Endothelial cell of umbilical vein (primary cell): ENCODE results near the gene TLNRD1.

Source experiments
- EZH2 ChIP-seq: IDR thresholded peaks from 2 replicates; pipeline ENCODE4 v1.6.1; 2012; ENCODE audit warnings: borderline replicate concordance, low read depth, mild to moderate bottlenecking, moderate library complexity, low read length, inconsistent platforms; ENCODE audit not compliant: severe bottlenecking
- JUN ChIP-seq: IDR thresholded peaks from 2 replicates; pipeline ENCODE4 v1.6.1; 2011; ENCODE audit warnings: borderline replicate concordance, low read depth; ENCODE audit not compliant: insufficient read length, insufficient read depth
- MYC ChIP-seq: IDR thresholded peaks from one replicate; pipeline ENCODE4 v1.6.1; 2011; ENCODE audit warnings: mild to moderate bottlenecking, low read depth, low read length
- POLR2A ChIP-seq: IDR thresholded peaks from 2 replicates; pipeline ENCODE4 v1.6.1; 2012; ENCODE audit warnings: low read depth, mild to moderate bottlenecking, control low read depth, low read length
- POLR2AphosphoS5 ChIP-seq: IDR thresholded peaks from 2 replicates; pipeline ENCODE4 v1.6.1; 2012; ENCODE audit warnings: low read depth, mild to moderate bottlenecking, control low read depth, low read length, moderate library complexity; ENCODE audit not compliant: insufficient read depth
- TF ChIP-seq, protein P1 (sequence below), 2 donors: IDR thresholded peaks; 1 replicate in 1 of 2; 2 replicates in 1 of 2; pipeline ENCODE4 v1.5.1; 2011; ENCODE audit warnings: low read length in 2 of 2, mild to moderate bottlenecking in 2 of 2, moderate library complexity in 2 of 2, control low read depth in 1 of 2, inconsistent platforms in 1 of 2, low read depth in 1 of 2; ENCODE audit not compliant: insufficient read depth in 1 of 2; ENCODE audit errors: extremely low read depth in 1 of 2
- TF ChIP-seq, protein P2 (sequence below): IDR thresholded peaks from 2 replicates; pipeline ENCODE4 v1.6.1; 2011; ENCODE audit not compliant: insufficient read depth, insufficient read length

DNA sequence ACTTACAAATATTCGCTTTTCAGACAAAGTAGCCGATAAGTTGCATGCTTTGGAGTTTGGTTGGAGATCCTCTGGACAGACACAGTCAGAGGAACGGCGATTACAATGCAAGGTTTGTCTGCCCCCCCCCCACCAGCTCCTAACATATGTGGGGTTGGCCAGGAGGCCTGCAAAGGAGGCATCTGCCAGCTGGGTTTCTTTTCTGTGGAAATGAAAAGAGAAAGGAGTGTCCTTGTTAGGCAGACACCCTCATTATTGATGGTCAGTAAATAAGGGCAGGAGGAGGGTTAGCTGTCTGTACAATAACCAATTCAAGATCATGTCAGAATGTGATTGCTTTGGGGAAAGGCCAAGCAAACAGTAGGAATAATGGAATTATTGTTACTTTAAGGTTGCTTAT lies 49.1 kb downstream of the TLNRD1 start:
- TF ChIP-seq, protein P1, sequence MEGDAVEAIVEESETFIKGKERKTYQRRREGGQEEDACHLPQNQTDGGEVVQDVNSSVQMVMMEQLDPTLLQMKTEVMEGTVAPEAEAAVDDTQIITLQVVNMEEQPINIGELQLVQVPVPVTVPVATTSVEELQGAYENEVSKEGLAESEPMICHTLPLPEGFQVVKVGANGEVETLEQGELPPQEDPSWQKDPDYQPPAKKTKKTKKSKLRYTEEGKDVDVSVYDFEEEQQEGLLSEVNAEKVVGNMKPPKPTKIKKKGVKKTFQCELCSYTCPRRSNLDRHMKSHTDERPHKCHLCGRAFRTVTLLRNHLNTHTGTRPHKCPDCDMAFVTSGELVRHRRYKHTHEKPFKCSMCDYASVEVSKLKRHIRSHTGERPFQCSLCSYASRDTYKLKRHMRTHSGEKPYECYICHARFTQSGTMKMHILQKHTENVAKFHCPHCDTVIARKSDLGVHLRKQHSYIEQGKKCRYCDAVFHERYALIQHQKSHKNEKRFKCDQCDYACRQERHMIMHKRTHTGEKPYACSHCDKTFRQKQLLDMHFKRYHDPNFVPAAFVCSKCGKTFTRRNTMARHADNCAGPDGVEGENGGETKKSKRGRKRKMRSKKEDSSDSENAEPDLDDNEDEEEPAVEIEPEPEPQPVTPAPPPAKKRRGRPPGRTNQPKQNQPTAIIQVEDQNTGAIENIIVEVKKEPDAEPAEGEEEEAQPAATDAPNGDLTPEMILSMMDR (IDR thresholded peaks at IDR 0.05; ENCODE audit: extremely low read depth in 1 of 2, insufficient read depth in 1 of 2, low read depth in 1 of 2, low read length in 2 of 2) = no peak
- TF ChIP-seq EZH2 (no peak), POLR2A (no peak), JUN (no peak), MYC (no peak), POLR2AphosphoS5 (no peak)
- TF ChIP-seq, protein P2, sequence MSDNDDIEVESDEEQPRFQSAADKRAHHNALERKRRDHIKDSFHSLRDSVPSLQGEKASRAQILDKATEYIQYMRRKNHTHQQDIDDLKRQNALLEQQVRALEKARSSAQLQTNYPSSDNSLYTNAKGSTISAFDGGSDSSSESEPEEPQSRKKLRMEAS = no peak
